K562 (cell line): Measurements from ENCODE around the gene SNAI1. TPM values are rescaled to one million over a fixed set of nuclear protein-coding genes. Genes with fewer than 3 reads are reported as not detected.

Source experiments
- ATF1 ChIP-seq, 2 experiments: fragments of 450-650 bp in 1 of 2; IDR thresholded peaks; 2 replicates each; pipeline ENCODE4 v1.6.1; 2016; ENCODE audit warnings: missing compliant biosample characterization in 1 of 2, missing genetic modification characterization in 1 of 2
- polyA plus RNA-seq, 8 experiments: library from polyadenylated mRNA; depleted of rRNA in 4 of 8; stranded (reverse) in 5 of 8; unstranded in 3 of 8; fragments of >200 nt; fragmentation: Nextera tagmentation in 2 of 8; fragmentation: Illumina TruSeq in 1 of 8; extraction: Ambion mirVana in 2 of 8; extraction: Trizol in 1 of 8; gene quantifications; 2 replicates each; pipeline versions ENCODE4 v1.2.1 to v1.2.3, GENCODE V29; 2011 to 2014; ENCODE audit warnings: inconsistent platforms in 1 of 8, missing spikeins in 1 of 8
- total RNA-seq, 7 experiments: library from RNA; depleted of rRNA in 6 of 7; stranded (reverse); fragments of >200 nt in 6 of 7; fragmentation: Illumina TruSeq in 2 of 7; extraction: Trizol in 2 of 7; gene quantifications; 2 replicates each; pipeline versions ENCODE4 v1.2.1 to v1.2.3, GENCODE V29; 2011 to 2021; ENCODE audit warnings: low replicate concordance in 1 of 7
- TF ChIP-seq, protein P1 (sequence below), 2 experiments: fragments of 450-650 bp in 1 of 2; sonication (generic) in 1 of 2; formaldehyde crosslinking in 1 of 2; IDR thresholded peaks; 2 replicates each; pipeline versions ENCODE4 v1.7.1 to v1.9.0; 2016 to 2022; ENCODE audit warnings: inconsistent platforms in 1 of 2, mild to moderate bottlenecking in 1 of 2, missing genetic modification reagents in 1 of 2

The SNAI1 gene
- total and polyA plus RNA-seq, 9 of the 15 experiments (the other 6 are each of a cell fraction or from before 2014, with no cell fraction given) = 0.32 to 11.6 (median 2.0) TPM

DNA sequence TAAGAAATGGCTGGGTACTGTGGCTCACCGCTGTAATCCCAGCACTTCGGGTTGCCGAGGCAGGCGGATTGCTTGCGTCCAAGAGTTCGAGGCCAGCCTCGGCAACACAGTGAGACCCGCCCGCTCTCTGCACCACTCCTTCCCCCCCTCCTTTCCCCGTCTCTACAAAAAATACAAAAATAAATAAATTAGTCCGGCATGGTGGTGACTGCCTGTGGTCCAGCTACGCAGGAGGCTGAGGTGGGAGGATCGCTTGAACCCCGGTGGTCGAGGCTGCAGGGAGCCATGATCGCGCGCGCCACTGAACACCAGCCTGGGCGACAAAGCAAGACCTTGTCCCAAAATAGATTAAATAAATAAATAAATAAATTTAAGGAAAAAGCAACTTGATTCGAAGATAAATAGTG is 47.0 kb upstream of the SNAI1 start (continued):
- TF ChIP-seq, protein P1, sequence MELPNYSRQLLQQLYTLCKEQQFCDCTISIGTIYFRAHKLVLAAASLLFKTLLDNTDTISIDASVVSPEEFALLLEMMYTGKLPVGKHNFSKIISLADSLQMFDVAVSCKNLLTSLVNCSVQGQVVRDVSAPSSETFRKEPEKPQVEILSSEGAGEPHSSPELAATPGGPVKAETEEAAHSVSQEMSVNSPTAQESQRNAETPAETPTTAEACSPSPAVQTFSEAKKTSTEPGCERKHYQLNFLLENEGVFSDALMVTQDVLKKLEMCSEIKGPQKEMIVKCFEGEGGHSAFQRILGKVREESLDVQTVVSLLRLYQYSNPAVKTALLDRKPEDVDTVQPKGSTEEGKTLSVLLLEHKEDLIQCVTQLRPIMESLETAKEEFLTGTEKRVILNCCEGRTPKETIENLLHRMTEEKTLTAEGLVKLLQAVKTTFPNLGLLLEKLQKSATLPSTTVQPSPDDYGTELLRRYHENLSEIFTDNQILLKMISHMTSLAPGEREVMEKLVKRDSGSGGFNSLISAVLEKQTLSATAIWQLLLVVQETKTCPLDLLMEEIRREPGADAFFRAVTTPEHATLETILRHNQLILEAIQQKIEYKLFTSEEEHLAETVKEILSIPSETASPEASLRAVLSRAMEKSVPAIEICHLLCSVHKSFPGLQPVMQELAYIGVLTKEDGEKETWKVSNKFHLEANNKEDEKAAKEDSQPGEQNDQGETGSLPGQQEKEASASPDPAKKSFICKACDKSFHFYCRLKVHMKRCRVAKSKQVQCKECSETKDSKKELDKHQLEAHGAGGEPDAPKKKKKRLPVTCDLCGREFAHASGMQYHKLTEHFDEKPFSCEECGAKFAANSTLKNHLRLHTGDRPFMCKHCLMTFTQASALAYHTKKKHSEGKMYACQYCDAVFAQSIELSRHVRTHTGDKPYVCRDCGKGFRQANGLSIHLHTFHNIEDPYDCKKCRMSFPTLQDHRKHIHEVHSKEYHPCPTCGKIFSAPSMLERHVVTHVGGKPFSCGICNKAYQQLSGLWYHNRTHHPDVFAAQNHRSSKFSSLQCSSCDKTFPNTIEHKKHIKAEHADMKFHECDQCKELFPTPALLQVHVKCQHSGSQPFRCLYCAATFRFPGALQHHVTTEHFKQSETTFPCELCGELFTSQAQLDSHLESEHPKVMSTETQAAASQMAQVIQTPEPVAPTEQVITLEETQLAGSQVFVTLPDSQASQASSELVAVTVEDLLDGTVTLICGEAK (IDR thresholded peaks at IDR 0.05) = peak; percentile 34; the same call in 1 of the 2 replicates
- TF ChIP-seq, protein P1 (CRISPR knock-in tag; IDR thresholded peaks at IDR 0.05) = no peak
- TF ChIP-seq ATF1 (CRISPR knock-in tag; IDR thresholded peaks at IDR 0.05) = no peak
- TF ChIP-seq ATF1 (tag; IDR thresholded peaks at IDR 0.05) = peak; percentile 76
